Stomach (tissue), 4 donors: Measurements from ENCODE around the gene LSAMP.

Source experiments
- CTCF ChIP-seq, 7 experiments: fragments of 450-650 bp in 4 of 7; fragments of 200-600 bp in 3 of 7; sonication (generic) in 3 of 7; IDR thresholded peaks; one replicate each; pipeline ENCODE4 v1.5.1; 2016 to 2019; ENCODE audit warnings: antibody characterized with exemption in 7 of 7, control low read depth in 2 of 7, mild to moderate bottlenecking in 1 of 7
- EP300 ChIP-seq: sonication (generic); formaldehyde crosslinking; IDR thresholded peaks from one replicate; pipeline ENCODE4 v1.6.1; 2017; ENCODE audit warnings: antibody characterized with exemption
- POLR2A ChIP-seq, 4 donors: fragments of 450-650 bp; IDR thresholded peaks; one replicate each; pipeline ENCODE4 v1.6.1; 2016; ENCODE audit warnings: antibody characterized with exemption in 4 of 4, control low read depth in 2 of 4, mild to moderate bottlenecking in 1 of 4, moderate library complexity in 1 of 4
- POLR2AphosphoS5 ChIP-seq, 3 donors: sonication (generic); formaldehyde crosslinking; IDR thresholded peaks; one replicate each; pipeline ENCODE4 v1.6.1; 2016; ENCODE audit warnings: antibody characterized with exemption in 3 of 3

DNA sequence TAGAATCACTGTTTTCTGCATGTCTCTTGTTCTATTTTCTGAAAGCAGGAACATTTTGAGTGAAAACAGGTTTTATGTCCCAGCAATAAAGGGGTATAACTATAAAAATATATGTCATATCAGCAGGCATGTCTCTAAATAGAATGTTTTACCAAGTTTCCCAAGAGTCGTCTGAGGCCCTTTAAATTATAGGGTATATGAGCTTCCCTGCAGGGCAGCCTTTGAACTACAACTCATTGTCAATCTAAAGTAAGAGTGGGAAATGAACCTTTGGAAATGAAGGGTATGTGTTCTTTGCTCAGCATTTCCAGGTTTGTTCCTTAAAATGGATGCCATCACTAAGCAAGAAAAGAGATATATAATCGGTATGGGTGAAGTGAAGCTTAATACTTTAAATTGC is 138.6 kb downstream of the LSAMP start:
- TF ChIP-seq CTCF (IDR thresholded peaks at IDR 0.05) (no peak), POLR2AphosphoS5 (IDR thresholded peaks at IDR 0.05) (no peak), POLR2A (IDR thresholded peaks at IDR 0.05) (no peak), EP300 (no peak)
